GM21360 (cell line): ENCODE measurements around the gene DYNLT1.
"Not testable (repeated sequence)": the region's sequence is repeated elsewhere in the genome, so short reads cannot be mapped to it uniquely, and the experiment has no call there.

ENCODE experiments used
- ATAC-seq: cut with Tn5 transposase; IDR thresholded peaks from one replicate; pipeline ENCODE4 v1.9.1; 2021; ENCODE audit warnings: mild to moderate bottlenecking, moderate library complexity; ENCODE audit not compliant: unreplicated experiment

Gene DYNLT1

GRCh38 chr6:158642097-158642601, 2.4 kb downstream of the DYNLT1 start:
- no peak for ATAC-seq

- no peak for ATAC-seq
Observed at GRCh38 chr6:158640519-158640918, 4.0 kb downstream of the DYNLT1 start.

- ATAC-seq: no peak
Observed at GRCh38 chr6:158639056-158639455, 5.5 kb downstream of the DYNLT1 start.

GRCh38 chr6:158638324-158638854, 6.2 kb downstream of the DYNLT1 start:
- ATAC-seq: no peak

GRCh38 chr6:158636778-158637177, 7.8 kb downstream of the DYNLT1 start:
- ATAC-seq: no peak

GRCh38 chr6:158635427-158636073, 9.0 kb downstream of the DYNLT1 start:
- ATAC-seq: no peak

- no peak for ATAC-seq
Observed at GRCh38 chr6:158634695-158635426, 9.7 kb downstream of the DYNLT1 start.

GRCh38 chr6:158633127-158633526, 11.4 kb downstream of the DYNLT1 start:
- ATAC-seq: no peak

GRCh38 chr6:158632538-158633119, 11.9 kb downstream of the DYNLT1 start:
- not testable (repeated sequence) for ATAC-seq

- no peak for ATAC-seq
Observed at GRCh38 chr6:158631678-158632537, 12.6 kb downstream of the DYNLT1 start.

- ATAC-seq: no peak
Observed at GRCh38 chr6:158630938-158631616, 13.5 kb downstream of the DYNLT1 start.

- no peak for ATAC-seq
Observed at GRCh38 chr6:158629367-158630221, 14.9 kb downstream of the DYNLT1 start.

GRCh38 chr6:158628542-158628941, 16.0 kb downstream of the DYNLT1 start:
- ATAC-seq: no peak

- no peak for ATAC-seq
Observed at GRCh38 chr6:158627940-158628211, 16.7 kb downstream of the DYNLT1 start.

- no peak for ATAC-seq
Observed at GRCh38 chr6:158627168-158627939, 17.2 kb downstream of the DYNLT1 start.

- no peak for ATAC-seq
Observed at GRCh38 chr6:158626360-158627167, 18.0 kb downstream of the DYNLT1 start.

- ATAC-seq: no peak
Observed at GRCh38 chr6:158625881-158626305, 18.6 kb downstream of the DYNLT1 start.
